HG02884 (cell line): Measurements from ENCODE around the gene SRPX.

ENCODE experiments used
- ATAC-seq: cut with Tn5 transposase; IDR thresholded peaks from one replicate; pipeline ENCODE4 v1.9.1; 2021; ENCODE audit warnings: mild to moderate bottlenecking, moderate library complexity; ENCODE audit not compliant: unreplicated experiment

Gene SRPX

GRCh38 chrX:38211891-38212635, 8.6 kb downstream of the SRPX start:
- ATAC-seq: no peak

- ATAC-seq: no peak
Observed at GRCh38 chrX:38206542-38206941, 14.1 kb downstream of the SRPX start.

GRCh38 chrX:38206036-38206435, 14.6 kb downstream of the SRPX start:
- ATAC-seq: no peak

GRCh38 chrX:38205039-38205438, 15.6 kb downstream of the SRPX start:
- ATAC-seq: no peak

GRCh38 chrX:38192007-38192810, 28.5 kb downstream of the SRPX start:
- ATAC-seq: no peak

- no peak for ATAC-seq
Observed at GRCh38 chrX:38189431-38190250, 31.0 kb downstream of the SRPX start.

GRCh38 chrX:38183596-38183995, 37.1 kb downstream of the SRPX start:
- ATAC-seq: no peak

- no peak for ATAC-seq
Observed at GRCh38 chrX:38181357-38181756, 39.3 kb downstream of the SRPX start.

GRCh38 chrX:38178396-38178795, 42.3 kb downstream of the SRPX start:
- no peak for ATAC-seq

- ATAC-seq: no peak
Observed at GRCh38 chrX:38175139-38175538, 45.5 kb downstream of the SRPX start.

GRCh38 chrX:38172596-38172995, 48.1 kb downstream of the SRPX start:
- ATAC-seq: no peak

- no peak for ATAC-seq
Observed at GRCh38 chrX:38170556-38170955, 50.1 kb downstream of the SRPX start.

GRCh38 chrX:38166478-38167083, 54.1 kb downstream of the SRPX start:
- no peak for ATAC-seq

GRCh38 chrX:38165023-38165422, 55.6 kb downstream of the SRPX start:
- ATAC-seq: no peak

- no peak for ATAC-seq
Observed at GRCh38 chrX:38163193-38163592, 57.5 kb downstream of the SRPX start.

GRCh38 chrX:38156838-38157237, 63.8 kb downstream of the SRPX start:
- ATAC-seq: no peak

- ATAC-seq: no peak
Observed at GRCh38 chrX:38154818-38155217, 65.9 kb downstream of the SRPX start.

- no peak for ATAC-seq
Observed at GRCh38 chrX:38154340-38154739, 66.3 kb downstream of the SRPX start.

GRCh38 chrX:38151441-38151840, 69.2 kb downstream of the SRPX start:
- no peak for ATAC-seq

GRCh38 chrX:38150993-38151392, 69.7 kb downstream of the SRPX start:
- no peak for ATAC-seq

- ATAC-seq: no peak
Observed at GRCh38 chrX:38149016-38149415, 71.7 kb downstream of the SRPX start.
